GM21737 (cell line): ENCODE data around the gene SPACA1.
"Not testable (repeated sequence)": the region's sequence is repeated elsewhere in the genome, so short reads cannot be mapped to it uniquely, and the experiment has no call there.

Source experiments
- ATAC-seq: cut with Tn5 transposase; IDR thresholded peaks from one replicate; pipeline ENCODE4 v1.9.1; 2021; ENCODE audit warnings: mild to moderate bottlenecking, moderate library complexity; ENCODE audit not compliant: unreplicated experiment

Gene SPACA1, protein sequence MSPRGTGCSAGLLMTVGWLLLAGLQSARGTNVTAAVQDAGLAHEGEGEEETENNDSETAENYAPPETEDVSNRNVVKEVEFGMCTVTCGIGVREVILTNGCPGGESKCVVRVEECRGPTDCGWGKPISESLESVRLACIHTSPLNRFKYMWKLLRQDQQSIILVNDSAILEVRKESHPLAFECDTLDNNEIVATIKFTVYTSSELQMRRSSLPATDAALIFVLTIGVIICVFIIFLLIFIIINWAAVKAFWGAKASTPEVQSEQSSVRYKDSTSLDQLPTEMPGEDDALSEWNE

DNA sequence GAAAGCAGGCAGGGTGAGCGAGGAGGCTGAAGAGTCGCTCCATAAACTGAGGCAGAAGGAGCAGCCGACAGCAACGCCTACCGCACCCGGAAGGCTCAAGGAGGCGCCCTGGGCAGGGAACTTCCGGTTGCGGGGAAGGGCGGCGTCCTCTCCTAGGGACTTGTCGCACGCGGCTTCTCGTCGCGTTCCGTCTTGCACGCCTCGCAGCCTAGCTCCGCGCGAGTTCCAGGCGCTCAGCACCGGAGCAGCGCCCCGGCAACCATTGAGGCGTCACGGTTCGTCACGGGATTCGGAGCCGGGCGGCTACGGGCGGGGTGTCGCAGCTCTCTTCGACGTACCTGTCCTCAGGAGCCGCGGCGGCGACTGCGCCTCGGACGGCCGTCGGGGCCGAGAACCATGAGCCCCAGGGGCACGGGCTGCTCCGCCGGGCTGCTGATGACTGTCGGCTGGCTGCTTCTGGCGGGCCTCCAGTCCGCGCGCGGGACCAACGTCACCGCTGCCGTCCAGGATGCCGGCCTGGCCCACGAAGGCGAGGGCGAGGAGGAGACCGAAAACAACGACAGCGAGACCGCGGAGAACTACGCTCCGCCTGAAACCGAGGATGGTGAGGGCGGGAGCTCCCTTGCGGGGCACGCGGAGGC, at the start of gene SPACA1:
SPACA1 (plus strand) TSS at position 332 of the 641 bp plus-strand sequence; CDS start at position 397, 65 bp downstream.
- ATAC-seq, result no peak

DNA sequence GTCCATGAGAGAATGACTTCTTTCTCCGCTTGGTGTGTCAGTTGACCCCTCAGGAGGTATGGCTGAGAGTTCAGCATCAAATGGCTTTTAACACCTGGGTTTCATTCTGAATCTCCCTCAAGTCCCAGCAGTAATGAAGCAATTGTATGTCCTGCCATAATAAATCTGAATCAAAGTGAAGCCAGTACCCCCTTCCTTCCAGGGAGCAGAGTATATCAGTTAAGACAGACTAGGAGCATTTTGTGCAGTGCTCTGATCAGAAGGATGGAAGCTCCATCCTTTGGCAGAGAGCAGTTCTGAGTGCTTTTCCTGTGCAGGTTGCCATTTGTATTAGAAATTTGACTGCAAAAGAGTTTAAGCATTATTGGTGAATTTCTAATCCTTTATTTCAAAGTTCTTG, 46.9 kb upstream of the SPACA1 start:
- no peak for ATAC-seq

DNA sequence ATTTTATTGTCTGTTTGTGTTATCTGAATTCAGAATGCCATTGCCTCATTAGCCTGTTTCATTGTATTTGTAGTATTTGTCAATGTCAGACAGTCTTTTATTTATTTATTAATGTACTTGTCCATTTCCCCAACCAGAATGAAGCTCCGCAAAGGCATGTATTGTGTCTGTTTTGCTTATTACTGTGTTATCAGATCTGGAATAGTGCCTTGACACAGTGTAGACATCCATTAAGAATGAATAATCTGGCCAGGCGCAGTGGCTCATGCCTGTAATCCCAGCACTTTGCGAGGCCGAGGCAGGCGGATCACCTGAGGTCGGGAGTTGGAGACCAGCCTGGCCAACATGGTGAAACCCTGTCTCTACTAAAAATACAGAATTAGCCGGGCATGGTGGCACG, 46.4 kb upstream of the SPACA1 start:
- not testable (repeated sequence) for ATAC-seq

DNA sequence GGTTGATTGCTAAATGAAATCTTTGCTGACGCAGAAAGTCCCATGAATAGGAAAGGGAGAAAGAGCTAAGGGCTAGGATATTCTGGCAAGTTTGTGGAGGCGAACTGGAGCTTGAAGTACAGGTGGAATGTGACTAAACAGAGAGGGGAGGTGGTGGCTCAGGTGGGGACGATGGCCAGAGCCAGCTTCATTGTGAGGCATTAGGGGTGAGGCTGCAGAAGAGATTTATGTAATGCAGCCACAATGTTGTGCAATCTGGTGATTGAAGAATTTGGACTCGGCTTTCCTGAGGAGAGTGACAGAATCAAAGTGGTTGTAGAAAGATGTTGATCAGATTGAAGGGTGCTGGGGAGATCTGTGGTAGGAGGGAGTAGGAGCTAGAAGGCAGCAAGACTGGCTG, 42.9 kb upstream of the SPACA1 start:
- no peak for ATAC-seq

DNA sequence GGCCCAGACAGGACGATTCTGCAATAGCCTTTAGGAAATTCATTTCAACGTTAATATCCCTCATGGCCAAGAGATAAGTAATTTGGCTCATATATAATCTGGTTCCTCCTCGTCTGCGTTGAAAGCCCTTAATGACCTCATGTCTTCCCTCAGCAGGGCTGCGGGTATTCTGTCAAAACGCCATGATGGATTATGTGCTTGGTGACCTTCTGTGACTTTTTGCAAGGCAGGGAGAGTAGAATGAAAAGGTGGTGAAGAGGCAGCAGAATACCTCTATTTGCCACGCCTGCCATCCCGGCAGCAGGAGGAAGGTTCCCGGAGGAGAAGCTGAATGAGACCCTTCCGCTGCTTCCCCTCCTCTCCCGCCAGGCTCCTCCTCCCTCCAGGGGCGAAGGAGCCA, 41.1 kb upstream of the SPACA1 start:
- no peak for ATAC-seq

DNA sequence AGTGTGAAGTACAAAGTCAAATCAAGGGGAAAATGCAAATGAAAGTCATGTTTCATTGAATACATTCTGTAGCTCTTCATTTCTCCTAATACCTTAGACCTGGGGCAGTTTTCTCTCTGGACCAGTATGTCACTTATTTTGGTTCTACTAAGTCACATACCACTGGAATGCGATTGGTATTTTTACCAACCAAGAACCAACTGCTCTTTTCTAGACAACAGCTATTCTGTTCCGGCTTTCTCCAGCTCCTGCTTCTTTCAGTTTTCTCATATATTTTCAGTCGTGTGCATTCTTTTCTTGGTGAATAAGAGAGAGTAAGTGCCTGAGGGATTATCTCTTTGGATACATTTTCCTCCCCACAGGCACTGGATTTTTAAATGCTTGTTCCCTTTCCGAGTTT, 39.2 kb upstream of the SPACA1 start:
- ATAC-seq, result no peak

DNA sequence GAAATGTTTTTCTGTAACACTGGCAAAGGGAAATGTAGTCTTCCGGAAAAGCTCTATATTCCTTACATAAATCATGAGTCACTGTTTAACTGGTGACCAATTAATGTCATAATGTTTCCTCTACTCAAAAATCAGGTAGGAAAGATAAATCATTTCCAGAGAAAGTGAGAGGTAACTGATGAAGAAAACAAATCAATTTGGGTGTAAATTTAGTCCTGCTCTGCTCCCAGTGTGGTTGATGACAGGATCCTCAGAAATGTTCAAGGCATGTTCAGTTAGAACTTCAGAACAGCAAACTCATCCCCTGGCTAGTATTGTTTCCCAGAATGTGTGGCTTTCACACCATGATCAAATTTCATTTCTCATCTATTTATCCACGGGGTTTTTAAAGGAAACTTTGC, 38.8 kb upstream of the SPACA1 start:
- no peak for ATAC-seq

DNA sequence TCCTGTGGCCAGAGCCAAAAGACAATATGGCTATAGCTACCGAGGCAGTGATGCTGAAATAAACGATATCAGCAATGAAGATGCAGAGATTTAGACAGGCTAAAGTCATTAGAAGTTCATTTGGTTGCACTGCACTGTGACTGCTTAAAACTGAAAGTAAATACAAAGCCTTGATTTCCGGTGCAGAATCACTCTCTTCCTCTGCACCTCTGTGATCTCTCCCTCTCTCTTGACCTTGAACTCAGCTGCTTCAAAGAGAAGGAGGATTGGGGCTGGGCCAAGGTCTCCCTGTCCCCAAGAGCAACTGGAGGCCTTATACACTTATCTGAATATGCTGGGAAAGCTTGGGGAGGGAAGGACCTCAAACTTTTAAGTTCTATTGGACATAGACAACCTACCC, 34.6 kb upstream of the SPACA1 start:
- no peak for ATAC-seq

DNA sequence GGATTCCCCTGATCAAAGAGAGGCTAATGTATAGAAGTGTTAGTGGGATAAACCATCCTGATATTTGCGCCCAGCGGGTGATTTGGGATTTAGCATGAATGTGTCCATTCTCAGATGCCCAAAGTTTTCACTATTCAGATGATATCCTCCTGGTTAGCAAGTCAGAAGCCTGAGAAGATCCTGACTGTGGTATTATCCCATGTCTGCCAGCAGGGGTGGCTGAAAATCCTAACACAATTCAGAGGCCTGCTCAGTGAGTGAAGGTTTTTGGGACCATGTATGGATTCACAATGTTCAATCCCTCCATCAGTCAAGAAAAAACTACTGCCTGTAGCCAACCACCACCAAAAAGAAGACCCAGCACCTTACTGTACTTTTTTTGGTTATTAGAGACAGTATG, 34.1 kb upstream of the SPACA1 start:
- ATAC-seq, result no peak

DNA sequence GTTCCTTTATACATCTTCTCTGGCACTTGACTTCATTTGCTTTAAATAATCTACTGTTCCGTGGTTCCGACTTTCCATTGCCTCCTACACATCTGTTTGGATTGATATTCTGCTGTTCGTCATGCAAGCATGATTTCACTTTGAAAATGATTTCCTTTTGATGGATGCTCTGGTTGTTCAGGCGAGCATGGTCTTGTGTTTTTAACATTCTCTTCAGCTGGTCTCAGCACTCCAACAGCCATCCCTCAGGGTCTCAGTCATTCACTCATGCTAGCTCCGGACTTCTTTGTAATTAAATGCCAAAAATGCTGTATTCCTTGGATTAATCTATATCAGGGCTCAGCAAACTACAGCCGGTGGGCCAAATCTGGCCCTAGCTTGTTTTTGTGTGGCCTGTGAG, 27.2 kb upstream of the SPACA1 start:
- no peak for ATAC-seq

DNA sequence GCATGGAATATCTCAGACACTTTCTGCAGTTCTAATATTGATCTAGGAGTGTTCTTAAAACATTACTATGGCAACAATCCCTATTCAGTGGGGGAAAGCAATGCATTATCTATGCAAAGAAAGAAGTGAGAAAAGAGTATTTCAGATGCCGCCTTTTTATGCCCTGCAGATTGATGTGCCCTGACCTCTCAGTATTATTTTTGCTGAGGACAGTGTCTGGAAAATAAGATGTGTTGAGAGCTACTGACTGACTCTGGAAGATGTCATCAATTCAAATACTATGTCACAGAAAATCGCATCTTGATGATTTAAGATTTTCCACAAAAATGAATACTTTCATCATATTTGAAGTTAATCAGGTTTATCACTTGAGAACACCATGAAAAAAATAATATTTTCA, 22.9 kb upstream of the SPACA1 start:
- ATAC-seq, result no peak

DNA sequence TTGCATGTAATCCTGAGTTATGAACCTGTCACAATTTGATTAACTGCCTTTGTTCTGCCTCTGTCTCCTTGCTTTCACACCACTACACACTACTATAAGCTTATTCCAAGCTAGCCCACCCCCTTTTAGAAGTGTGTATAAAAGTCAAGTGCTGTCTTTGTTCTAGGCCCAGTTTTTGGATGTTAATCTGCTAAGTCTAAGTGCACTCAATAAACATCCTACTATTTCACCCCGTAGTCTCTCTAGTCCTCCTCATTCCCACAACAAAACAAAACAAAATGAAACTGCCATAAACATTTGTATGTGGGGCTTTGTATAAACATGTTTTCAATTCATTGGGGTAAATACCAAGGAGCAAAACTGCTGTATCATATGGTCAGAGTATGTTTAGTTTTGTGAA, 16.1 kb upstream of the SPACA1 start:
- ATAC-seq, result no peak

DNA sequence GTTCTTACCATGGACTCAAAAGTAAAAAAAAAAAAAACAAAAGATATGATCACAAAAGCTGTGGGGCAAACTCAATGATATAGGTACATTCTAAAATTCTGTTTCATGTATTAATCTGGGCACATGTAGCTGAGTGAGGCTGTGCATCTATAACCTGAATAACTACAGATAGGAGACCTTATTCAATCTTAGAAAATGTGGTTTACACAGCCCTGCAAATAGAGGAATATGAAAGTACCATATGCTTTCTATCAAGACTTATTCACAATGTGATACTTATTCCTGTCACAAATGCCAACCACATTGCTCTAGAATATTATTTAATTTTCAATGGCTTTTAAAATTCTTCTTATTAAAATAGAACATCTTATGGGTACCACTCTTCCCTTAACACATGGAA, 3.1 kb upstream of the SPACA1 start:
- ATAC-seq, result no peak

DNA sequence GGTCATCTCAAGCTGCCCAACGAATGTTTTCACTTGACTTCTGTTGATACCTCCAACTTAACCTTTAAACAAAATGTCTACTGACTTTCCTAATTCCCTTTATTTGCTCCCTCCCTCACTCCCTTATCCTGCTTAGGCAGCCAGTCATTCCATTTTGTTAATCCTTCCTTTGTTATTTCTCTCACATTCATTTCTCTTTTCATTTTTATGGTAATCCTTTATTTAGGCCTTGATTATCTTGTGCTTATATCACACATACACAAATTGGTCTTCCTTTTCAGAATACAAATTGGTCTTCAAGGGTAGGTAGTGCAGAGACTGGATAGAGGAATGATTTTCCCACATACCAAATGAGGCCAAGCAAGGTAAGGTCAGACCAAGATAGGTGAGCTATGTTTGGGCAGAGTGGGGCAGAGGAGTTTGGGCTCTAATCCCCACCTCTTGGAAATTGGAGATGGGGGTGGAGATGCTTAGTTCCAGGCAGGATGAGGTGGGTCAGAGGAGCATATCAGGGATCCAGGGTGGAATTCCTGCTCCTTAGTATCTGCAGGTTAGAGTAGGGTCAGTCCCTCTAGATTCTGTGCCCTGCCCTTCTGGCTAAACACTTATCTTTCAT, 2.0 kb upstream of the SPACA1 start:
- ATAC-seq, result no peak

DNA sequence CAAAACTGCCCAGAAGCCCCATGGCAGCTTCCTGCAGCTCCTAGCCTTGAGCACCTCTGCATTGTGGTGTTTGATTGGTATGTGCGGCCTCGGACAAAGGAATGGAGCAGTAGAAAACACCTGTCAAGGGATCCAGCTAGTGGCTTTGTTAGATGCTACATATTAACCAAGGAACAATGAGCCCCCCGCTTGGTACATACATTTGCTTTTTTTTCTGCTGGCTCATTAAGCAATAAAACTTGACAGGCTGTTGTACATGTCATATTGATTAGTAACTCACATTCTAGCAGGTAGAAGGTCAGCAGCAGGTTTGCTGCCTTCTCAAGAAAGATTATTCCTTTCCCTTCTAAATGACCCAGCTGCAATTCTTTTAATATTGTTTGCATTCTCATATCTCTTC, 937 bp downstream of the SPACA1 start:
- no peak for ATAC-seq

DNA sequence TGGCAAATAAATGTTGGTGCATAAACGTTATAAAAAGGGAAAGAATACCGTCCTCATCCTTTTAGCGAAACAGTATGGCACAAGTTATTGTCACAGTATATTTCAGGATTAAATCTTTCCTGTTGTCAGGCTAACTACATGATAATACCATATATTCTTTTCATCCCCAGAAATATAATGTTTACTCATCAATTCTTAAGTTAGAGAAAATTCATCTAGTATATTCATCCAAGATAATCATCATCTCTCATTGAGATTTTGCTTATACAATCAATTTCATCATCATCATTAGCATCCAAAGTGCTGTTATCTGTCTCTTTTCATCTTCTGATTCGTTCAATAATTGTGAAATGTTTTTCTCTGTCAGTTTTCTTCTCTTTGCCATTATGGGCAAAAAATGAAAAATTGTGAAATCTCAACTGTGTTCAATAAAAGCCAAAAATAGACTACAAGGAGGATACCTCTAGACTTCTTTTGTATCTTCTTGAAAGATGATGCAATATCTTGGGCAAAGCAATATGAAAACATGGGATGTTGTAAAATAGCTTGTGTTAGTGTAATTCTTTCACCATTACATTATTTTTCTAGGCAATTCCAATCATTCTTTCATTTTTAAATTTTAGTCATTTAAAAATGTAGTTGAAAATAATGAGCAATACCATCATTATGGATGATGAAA, 2.6 kb downstream of the SPACA1 start:
- no peak for ATAC-seq

DNA sequence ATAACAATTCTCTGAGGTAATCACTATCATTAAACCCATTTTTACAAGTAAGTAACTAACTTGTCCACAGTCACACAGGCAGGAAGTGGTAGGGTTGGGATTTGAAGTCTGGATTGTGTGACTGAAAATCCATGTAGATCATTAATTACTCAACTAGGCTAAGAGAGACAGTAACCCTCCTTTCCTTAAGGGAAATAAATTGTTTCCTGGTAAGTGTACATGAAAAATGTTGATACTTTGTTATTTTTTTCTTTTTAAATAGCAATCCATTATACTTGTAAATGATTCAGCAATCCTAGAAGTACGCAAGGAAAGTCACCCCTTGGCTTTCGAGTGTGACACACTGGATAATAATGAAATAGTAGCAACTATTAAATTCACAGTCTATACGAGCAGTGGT, 11.6 kb downstream of the SPACA1 start:
- no peak for ATAC-seq

DNA sequence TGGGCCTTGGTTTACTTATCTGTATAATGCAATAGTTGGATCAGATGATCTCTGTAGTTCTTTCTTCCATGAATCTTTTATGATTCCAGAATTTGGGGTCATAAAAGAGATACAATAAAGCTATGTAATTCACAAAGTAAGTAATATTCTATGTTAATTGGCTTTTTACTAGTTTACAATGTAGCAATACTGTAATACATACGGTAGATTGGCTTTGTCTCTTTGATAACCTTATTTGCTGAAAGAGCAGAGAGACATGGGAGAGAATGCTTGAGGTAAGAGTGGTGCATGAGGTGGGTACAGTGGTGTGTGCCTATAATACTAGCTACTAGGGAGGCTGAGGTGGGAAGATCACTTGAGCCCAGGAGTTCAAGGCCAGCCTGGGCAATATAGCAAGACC, 14.7 kb downstream of the SPACA1 start:
- no peak for ATAC-seq

DNA sequence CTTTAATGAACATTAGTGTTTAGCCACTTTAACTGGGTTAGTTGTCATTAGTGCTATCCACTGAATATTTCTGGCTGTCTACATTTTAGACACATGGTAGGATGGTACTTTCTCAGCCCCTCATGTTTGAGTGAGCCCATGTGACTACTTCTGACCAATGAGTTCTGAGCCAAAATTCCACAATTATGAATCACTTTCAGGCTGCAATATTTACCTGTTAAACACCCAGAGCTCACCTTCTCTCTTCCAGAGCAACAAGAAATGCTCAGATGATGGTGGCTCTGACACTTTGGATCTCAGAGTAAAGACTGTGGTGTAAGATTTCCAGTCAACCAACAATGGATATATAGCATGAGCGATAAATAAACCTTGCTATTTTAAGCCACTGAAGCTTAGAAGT, 24.8 kb downstream of the SPACA1 start:
- ATAC-seq, result no peak

DNA sequence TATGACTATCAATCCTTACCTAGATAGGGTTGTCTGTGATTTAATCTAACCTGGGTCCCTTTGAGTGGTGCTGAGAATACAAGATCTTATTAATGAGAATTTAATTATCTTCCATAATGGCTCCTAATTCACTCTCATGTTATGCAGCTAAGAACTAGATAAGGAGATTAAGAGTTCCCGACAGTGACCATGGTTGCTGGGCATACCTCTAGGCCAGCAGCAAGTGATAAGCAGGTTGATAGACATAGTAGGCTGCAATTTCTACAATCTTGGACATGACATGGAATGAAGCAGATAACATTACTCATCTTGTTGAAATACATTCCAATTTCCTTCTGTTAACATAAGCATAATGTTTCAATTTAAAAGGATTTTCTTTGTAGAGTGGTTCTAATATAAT, 27.1 kb downstream of the SPACA1 start:
- ATAC-seq, result no peak

DNA sequence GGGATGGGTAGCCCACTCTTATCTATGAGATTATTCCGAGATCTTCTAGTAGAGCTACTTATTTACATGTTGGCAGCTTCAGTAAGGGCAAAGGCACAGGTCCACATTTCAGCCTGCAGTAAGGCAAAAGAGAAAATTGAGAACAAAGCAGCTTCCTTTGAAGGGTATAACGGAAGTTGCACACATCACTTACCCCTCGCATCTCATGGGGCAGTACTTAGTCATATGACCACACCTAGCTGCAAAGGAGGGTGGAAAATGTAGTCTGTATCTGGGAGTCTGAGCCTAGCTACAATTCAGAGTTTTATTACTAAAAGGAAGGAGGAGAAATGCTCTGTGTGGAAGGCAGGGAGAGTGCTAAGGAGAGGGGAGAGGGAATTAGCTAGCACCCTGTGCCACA, 29.7 kb downstream of the SPACA1 start:
- no peak for ATAC-seq

DNA sequence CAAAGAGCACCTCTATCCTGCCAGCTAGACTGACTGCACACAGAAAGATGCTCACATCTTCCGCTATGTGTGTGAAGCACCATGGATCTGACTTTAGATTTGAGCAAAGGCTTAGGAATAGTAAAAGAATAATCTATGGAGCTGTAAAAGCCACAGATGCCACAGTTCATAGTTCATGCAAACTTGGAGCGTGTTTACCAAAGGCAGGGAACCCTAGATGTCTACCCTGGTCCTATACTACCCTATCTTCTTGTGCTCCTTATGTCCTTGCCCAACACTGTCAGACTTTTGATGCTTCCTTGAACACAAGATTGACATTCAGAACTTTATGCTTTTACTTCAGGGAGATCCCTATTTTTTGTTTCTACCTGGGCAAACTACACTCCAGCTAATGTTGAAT, 39.2 kb downstream of the SPACA1 start:
- no peak for ATAC-seq
